Calu3 (cell line): ENCODE results near the gene DGLUCY. TPM values are rescaled to one million over a fixed set of nuclear protein-coding genes. Genes with fewer than 3 reads are reported as not detected.
"Not testable (repeated sequence)": the region's sequence is repeated elsewhere in the genome, so short reads cannot be mapped to it uniquely, and the experiment has no call there.

Source experiments
- BruUV-seq: library from RNA; stranded (reverse); fragments of 400-500 nt; replicated peaks from 2 replicates; lab custom pipeline; 2021; lab: Mats Ljungman, UMichigan
- CTCF ChIA-PET: fragments of 300-600 bp; sonication (Branson Sonifier 250); formaldehyde crosslinking; loops from one replicate; lab custom pipeline; 2022; ENCODE audit warnings: antibody characterized with exemption; lab: Charles Lee
- DNase-seq: peaks from one replicate; pipeline ENCODE4 v3.0.0; 2022
- H3K27ac Mint-ChIP-seq: one replicate; pipeline ENCODE4 v1.8.0; 2022; ENCODE audit warnings: mixed read lengths; ENCODE audit not compliant: unreplicated experiment
- H3K27me3 Mint-ChIP-seq: one replicate; pipeline ENCODE4 v1.8.0; 2022; ENCODE audit warnings: mixed read lengths; ENCODE audit not compliant: unreplicated experiment
- H3K36me3 Mint-ChIP-seq: one replicate; pipeline ENCODE4 v1.8.0; 2022; ENCODE audit warnings: mild to moderate bottlenecking, moderate library complexity, mixed read lengths; ENCODE audit not compliant: insufficient read depth, unreplicated experiment
- H3K4me1 Mint-ChIP-seq: one replicate; pipeline ENCODE4 v1.8.0; 2022; ENCODE audit warnings: mild to moderate bottlenecking, low read depth, mixed read lengths; ENCODE audit not compliant: unreplicated experiment
- H3K4me3 Mint-ChIP-seq: one replicate; pipeline ENCODE4 v1.8.0; 2022; ENCODE audit warnings: mild to moderate bottlenecking, low read depth, moderate library complexity, mixed read lengths; ENCODE audit not compliant: unreplicated experiment
- H3K9me3 Mint-ChIP-seq: one replicate; pipeline ENCODE4 v1.8.0; 2022; ENCODE audit warnings: low read depth, mixed read lengths; ENCODE audit not compliant: unreplicated experiment
- CTCF ChIP-seq: fragments of 200-600 bp; IDR thresholded peaks from one replicate; pipeline ENCODE4 v1.8.0; 2022; ENCODE audit warnings: antibody characterized with exemption; ENCODE audit not compliant: unreplicated experiment
- intact Hi-C: fragments of 100-400 bp; cut with micrococcal nuclease; formaldehyde crosslinking; loops from one replicate; pipeline ENCODE4 v1.10.0; 2022; ENCODE audit not compliant: unreplicated experiment
- total RNA-seq: library from RNA; stranded (reverse); gene quantifications from 2 replicates; pipeline ENCODE4 v1.2.3, GENCODE V29; 2022

DGLUCY gene
- total RNA-seq, 1 experiment from 2014 or later = 69.3 TPM

GRCh38 chr14:91154851-91155625, 41.2 kb downstream of the DGLUCY start:
- Mint-ChIP-seq H3K27me3 (no peaks in the 10 kb centered on the region), H3K36me3 (peaks cover 16% of the 10 kb centered on the region), H3K9me3 (no peaks in the 10 kb centered on the region), H3K4me3 (no peak overlapping the region), H3K27ac (no peak overlapping the region), H3K4me1 (peaks cover 8% of the 10 kb centered on the region)
- intact Hi-C loops = no loop called here
- peak; percentile 25 for DNase-seq
- TF ChIP-seq CTCF = no peak
- BruUV-seq = no TSS peak
- CTCF ChIA-PET = interaction anchor here (0.7 kb wide), 1 partner anchor 89 kb away, joined by 4 read pairs; no protein-coding TSS in a partner anchor

- Mint-ChIP-seq H3K36me3 (peaks cover 16% of the 10 kb centered on the region), H3K4me3 (no peak overlapping the region), H3K27me3 (no peaks in the 10 kb centered on the region), H3K9me3 (no peaks in the 10 kb centered on the region), H3K27ac (no peak overlapping the region), H3K4me1 (peaks cover 8% of the 10 kb centered on the region)
- DNase-seq = no peak
- intact Hi-C loops = no loop called here
- BruUV-seq = no TSS peak
- CTCF ChIA-PET = interaction anchor here (0.7 kb wide), 1 partner anchor 89 kb away, joined by 4 read pairs; no protein-coding TSS in a partner anchor
- TF ChIP-seq CTCF = no peak
Observed at GRCh38 chr14:91155626-91156089, 41.8 kb downstream of the DGLUCY start.

GRCh38 chr14:91156142-91156666, 42.3 kb downstream of the DGLUCY start:
- H3K4me3 Mint-ChIP-seq, H3K27ac Mint-ChIP-seq, BruUV-seq, intact Hi-C loops, H3K27me3 Mint-ChIP-seq, H3K9me3 Mint-ChIP-seq, H3K4me1 Mint-ChIP-seq, DNase-seq: not testable (repeated sequence)
- H3K36me3 Mint-ChIP-seq = peaks cover 16% of the 10 kb centered on the region
- CTCF ChIA-PET = interaction anchor here (0.7 kb wide), 1 partner anchor 88 kb away, joined by 4 read pairs; no protein-coding TSS in a partner anchor

- DNase-seq, CTCF ChIA-PET, H3K27ac Mint-ChIP-seq, BruUV-seq, H3K27me3 Mint-ChIP-seq, intact Hi-C loops, H3K9me3 Mint-ChIP-seq, H3K4me3 Mint-ChIP-seq, H3K4me1 Mint-ChIP-seq: not testable (repeated sequence)
- H3K36me3 Mint-ChIP-seq = peaks cover 20% of the 10 kb centered on the region
Observed at GRCh38 chr14:91156877-91157276, 43.0 kb downstream of the DGLUCY start.

GRCh38 chr14:91158091-91158790, 44.4 kb downstream of the DGLUCY start:
- CTCF ChIA-PET = interaction anchor here (0.7 to 1.1 kb wide), 3 partner anchors 15 to 260 kb away, joined by 3 read pairs; no protein-coding TSS in a partner anchor
- peaks cover 8% of the 10 kb centered on the region for H3K4me1 Mint-ChIP-seq
- no TSS peak for BruUV-seq
- no peak for TF ChIP-seq CTCF
- H3K4me3 Mint-ChIP-seq = no peak overlapping the region
- intact Hi-C loops = no loop called here
- H3K27ac Mint-ChIP-seq = no peak overlapping the region
- no peaks in the 10 kb centered on the region for H3K27me3 Mint-ChIP-seq
- DNase-seq = no peak
- H3K9me3 Mint-ChIP-seq = no peaks in the 10 kb centered on the region
- H3K36me3 Mint-ChIP-seq = peaks cover 15% of the 10 kb centered on the region
